NCI-H524 treated with DMSO at 0.1 percent for 48 hours (cell line): ENCODE results near the gene ATP8B1.

Source experiments
- DNase-seq: peaks from one replicate; lab custom pipeline; 2025; lab: John Stamatoyannopoulos, UW

ATP8B1 gene

GRCh38 chr18:57618910-57619309 lies 184.2 kb downstream of the ATP8B1 start:
- DNase-seq, result no peak

DNA sequence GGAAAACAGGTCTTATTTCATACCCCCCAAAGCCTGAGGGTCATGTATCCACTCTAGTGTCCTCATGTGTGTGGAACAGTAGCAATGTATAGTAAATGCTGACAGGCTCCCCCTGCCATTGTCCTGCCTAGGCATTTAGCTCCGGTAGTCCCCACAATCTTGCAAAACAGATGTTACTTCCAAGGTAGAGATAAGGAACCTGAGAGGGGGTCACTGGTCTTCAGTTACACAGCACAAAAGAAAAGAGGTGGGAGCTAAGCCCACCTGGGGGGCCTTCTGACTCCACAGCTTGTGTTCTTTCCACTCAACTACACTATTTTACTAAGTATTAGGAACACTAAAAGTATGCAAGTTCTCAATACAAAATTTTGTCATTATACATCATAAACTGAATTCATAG lies 199.2 kb downstream of the ATP8B1 start:
- no peak for DNase-seq
